T-helper 1 cell treated with Interleukin-12 subunit alpha and Interleukin-12 subunit beta and Interleukin-4 antibody, amounts not matched to agents 30 μg/mL and 1 μg/mL, for 36 hours (primary cell): ENCODE measurements around the gene TMEM74B.

Experiments
- H3K27ac Mint-ChIP-seq: one replicate; pipeline ENCODE4 v1.8.0; 2021; ENCODE audit warnings: mild to moderate bottlenecking, mixed read lengths
- H3K27me3 Mint-ChIP-seq: one replicate; pipeline ENCODE4 v1.8.0; 2021; ENCODE audit warnings: low read depth, mixed read lengths
- H3K36me3 Mint-ChIP-seq: one replicate; pipeline ENCODE4 v1.8.0; 2021; ENCODE audit warnings: low read depth, mixed read lengths
- H3K4me1 Mint-ChIP-seq: one replicate; pipeline ENCODE4 v1.8.0; 2021; ENCODE audit warnings: low read depth, mixed read lengths
- H3K4me3 Mint-ChIP-seq: one replicate; pipeline ENCODE4 v1.8.0; 2021; ENCODE audit warnings: mild to moderate bottlenecking, moderate library complexity, mixed read lengths
- H3K9me3 Mint-ChIP-seq: one replicate; pipeline ENCODE4 v1.8.0; 2021; ENCODE audit warnings: mixed read lengths

TMEM74B gene

GRCh38 chr20:1195226-1195625 lies 10.4 kb upstream of the TMEM74B start:
- H3K27ac Mint-ChIP-seq, result no peak overlapping the region
- H3K4me1 Mint-ChIP-seq, result peaks cover 6% of the 10 kb centered on the region
- no peaks in the 10 kb centered on the region for H3K9me3 Mint-ChIP-seq
- H3K36me3 Mint-ChIP-seq, result no peaks in the 10 kb centered on the region
- H3K27me3 Mint-ChIP-seq, result peaks cover 3% of the 10 kb centered on the region
- H3K4me3 Mint-ChIP-seq, result no peak overlapping the region

- Mint-ChIP-seq H3K27ac (no peak overlapping the region), H3K27me3 (peaks cover 15% of the 10 kb centered on the region), H3K4me3 (no peak overlapping the region), H3K9me3 (no peaks in the 10 kb centered on the region), H3K4me1 (no peaks in the 10 kb centered on the region), H3K36me3 (no peaks in the 10 kb centered on the region)
Observed at GRCh38 chr20:1191299-1191698, 6.5 kb upstream of the TMEM74B start.

GRCh38 chr20:1190847-1191246 lies 6.1 kb upstream of the TMEM74B start:
- H3K27me3 Mint-ChIP-seq, result peaks cover 20% of the 10 kb centered on the region
- no peak overlapping the region for H3K4me3 Mint-ChIP-seq
- peaks cover 3% of the 10 kb centered on the region for H3K4me1 Mint-ChIP-seq
- no peaks in the 10 kb centered on the region for H3K9me3 Mint-ChIP-seq
- no peaks in the 10 kb centered on the region for H3K36me3 Mint-ChIP-seq
- no peak overlapping the region for H3K27ac Mint-ChIP-seq

- Mint-ChIP-seq H3K4me3 (no peak overlapping the region), H3K9me3 (no peaks in the 10 kb centered on the region), H3K4me1 (peaks cover 4% of the 10 kb centered on the region), H3K36me3 (no peaks in the 10 kb centered on the region), H3K27ac (no peak overlapping the region), H3K27me3 (peaks cover 21% of the 10 kb centered on the region)
Observed at GRCh38 chr20:1189827-1190226, 5.0 kb upstream of the TMEM74B start.

GRCh38 chr20:1188347-1188746 lies 3.6 kb upstream of the TMEM74B start:
- Mint-ChIP-seq H3K9me3 (no peaks in the 10 kb centered on the region), H3K27ac (no peak overlapping the region)

GRCh38 chr20:1187605-1188171 lies 2.9 kb upstream of the TMEM74B start:
- Mint-ChIP-seq H3K9me3 (no peaks in the 10 kb centered on the region), H3K4me3 (no peak overlapping the region), H3K4me1 (peaks cover 10% of the 10 kb centered on the region), H3K27ac (no peak overlapping the region), H3K36me3 (no peaks in the 10 kb centered on the region), H3K27me3 (peaks cover 39% of the 10 kb centered on the region)

More at GRCh38 chr20:1188347-1188746, 3.6 kb upstream of the TMEM74B start:
- Mint-ChIP-seq H3K4me1 (peaks cover 10% of the 10 kb centered on the region), H3K27me3 (peaks cover 36% of the 10 kb centered on the region), H3K4me3 (no peak overlapping the region), H3K36me3 (no peaks in the 10 kb centered on the region)

- peaks cover 39% of the 10 kb centered on the region for H3K27me3 Mint-ChIP-seq
- no peak overlapping the region for H3K4me3 Mint-ChIP-seq
- peaks cover 10% of the 10 kb centered on the region for H3K4me1 Mint-ChIP-seq
- no peaks in the 10 kb centered on the region for H3K9me3 Mint-ChIP-seq
- no peaks in the 10 kb centered on the region for H3K36me3 Mint-ChIP-seq
- H3K27ac Mint-ChIP-seq, result no peak overlapping the region
Observed at GRCh38 chr20:1186367-1186991, 1.7 kb upstream of the TMEM74B start.

- peak overlapping the region; percentile 68 for H3K4me3 Mint-ChIP-seq
- no peak overlapping the region for H3K27ac Mint-ChIP-seq
- H3K27me3 Mint-ChIP-seq, result peaks cover 39% of the 10 kb centered on the region
- no peaks in the 10 kb centered on the region for H3K9me3 Mint-ChIP-seq
- no peaks in the 10 kb centered on the region for H3K36me3 Mint-ChIP-seq
- peaks cover 10% of the 10 kb centered on the region for H3K4me1 Mint-ChIP-seq
Observed at GRCh38 chr20:1185790-1186334, 1.1 kb upstream of the TMEM74B start.

- H3K4me1 Mint-ChIP-seq, result peaks cover 10% of the 10 kb centered on the region
- H3K4me3 Mint-ChIP-seq, result no peak overlapping the region
- peaks cover 39% of the 10 kb centered on the region for H3K27me3 Mint-ChIP-seq
- no peaks in the 10 kb centered on the region for H3K36me3 Mint-ChIP-seq
- H3K9me3 Mint-ChIP-seq, result no peaks in the 10 kb centered on the region
- H3K27ac Mint-ChIP-seq, result no peak overlapping the region
Observed at GRCh38 chr20:1185316-1185741, 548 bp upstream of the TMEM74B start.

GRCh38 chr20:1184260-1184637 lies 532 bp downstream of the TMEM74B start:
- Mint-ChIP-seq H3K36me3 (no peaks in the 10 kb centered on the region), H3K27me3 (peaks cover 29% of the 10 kb centered on the region), H3K4me1 (peaks cover 10% of the 10 kb centered on the region), H3K4me3 (peak overlapping the region; percentile 69), H3K27ac (no peak overlapping the region), H3K9me3 (no peaks in the 10 kb centered on the region)

GRCh38 chr20:1183153-1183552 lies 1.6 kb downstream of the TMEM74B start:
- H3K27me3 Mint-ChIP-seq, result peaks cover 29% of the 10 kb centered on the region
- H3K27ac Mint-ChIP-seq, result no peak overlapping the region
- H3K36me3 Mint-ChIP-seq, result no peaks in the 10 kb centered on the region
- H3K9me3 Mint-ChIP-seq, result no peaks in the 10 kb centered on the region
- peaks cover 10% of the 10 kb centered on the region for H3K4me1 Mint-ChIP-seq
- no peak overlapping the region for H3K4me3 Mint-ChIP-seq

- Mint-ChIP-seq H3K4me1 (peaks cover 10% of the 10 kb centered on the region), H3K9me3 (no peaks in the 10 kb centered on the region), H3K27ac (no peak overlapping the region), H3K27me3 (peaks cover 29% of the 10 kb centered on the region), H3K36me3 (no peaks in the 10 kb centered on the region), H3K4me3 (no peak overlapping the region)
Observed at GRCh38 chr20:1182106-1182505, 2.7 kb downstream of the TMEM74B start.

GRCh38 chr20:1180949-1181348 lies 3.8 kb downstream of the TMEM74B start:
- peaks cover 8% of the 10 kb centered on the region for H3K4me1 Mint-ChIP-seq
- no peak overlapping the region for H3K4me3 Mint-ChIP-seq
- no peaks in the 10 kb centered on the region for H3K9me3 Mint-ChIP-seq
- H3K27ac Mint-ChIP-seq, result no peak overlapping the region
- peaks cover 6% of the 10 kb centered on the region for H3K36me3 Mint-ChIP-seq
- peaks cover 23% of the 10 kb centered on the region for H3K27me3 Mint-ChIP-seq

- Mint-ChIP-seq H3K27ac (no peak overlapping the region), H3K36me3 (peaks cover 9% of the 10 kb centered on the region), H3K9me3 (no peaks in the 10 kb centered on the region), H3K27me3 (peaks cover 9% of the 10 kb centered on the region), H3K4me1 (no peaks in the 10 kb centered on the region), H3K4me3 (no peak overlapping the region)
Observed at GRCh38 chr20:1178623-1179022, 6.2 kb downstream of the TMEM74B start.

GRCh38 chr20:1178103-1178502 lies 6.7 kb downstream of the TMEM74B start:
- H3K4me1 Mint-ChIP-seq, result no peaks in the 10 kb centered on the region
- H3K4me3 Mint-ChIP-seq, result no peak overlapping the region
- no peak overlapping the region for H3K27ac Mint-ChIP-seq
- H3K9me3 Mint-ChIP-seq, result no peaks in the 10 kb centered on the region
- H3K27me3 Mint-ChIP-seq, result peaks cover 3% of the 10 kb centered on the region
- peaks cover 9% of the 10 kb centered on the region for H3K36me3 Mint-ChIP-seq
